GM23248 (cell line): ENCODE results near the gene TOM1.

Source experiments
- EZH2 ChIP-seq: fragments of 200-600 bp; sonication (generic); IDR thresholded peaks from 2 replicates; pipeline ENCODE4 v1.6.1; 2018; ENCODE audit warnings: antibody characterized with exemption, mild to moderate bottlenecking; ENCODE audit not compliant: insufficient read depth, poor library complexity, severe bottlenecking
- EZH2phosphoT487 ChIP-seq: fragments of 200-600 bp; sonication (generic); IDR thresholded peaks from 2 replicates; pipeline ENCODE4 v1.6.1; 2018; ENCODE audit warnings: antibody characterized with exemption, moderate library complexity, mild to moderate bottlenecking, low read depth; ENCODE audit not compliant: insufficient read depth

GRCh38 chr22:35257321-35258190 is 42.1 kb upstream of the TOM1 start, which contains the start of gene HMGXB4:
- no peak for TF ChIP-seq EZH2
- TF ChIP-seq EZH2phosphoT487: no peak
